Measurements from ENCODE around the gene DOCK4. TPM values are rescaled to one million over a fixed set of nuclear protein-coding genes. Genes with fewer than 3 reads are reported as not detected.

The DOCK4 gene
- polyA plus RNA-seq, 1 donor (not counting 4 experiments of a cell fraction or from before 2014, with no cell fraction given): 13.9 TPM

GRCh38 chr7:111788286-111789047 lies 417.7 kb downstream of the DOCK4 start:
- no peaks in the 10 kb centered on the region for H3K9me1 ChIP-seq (ENCODE audit: control insufficient read depth, extremely low read depth, insufficient read depth, low read length)
- no peaks in the 10 kb centered on the region for H4K20me1 ChIP-seq (ENCODE audit: control insufficient read depth, extremely low read depth, insufficient read depth, low read length)
- H3K4me2 ChIP-seq (ENCODE audit: control insufficient read depth, extremely low read depth, insufficient read depth, low read depth, low read length): no peak overlapping the region
- FAIRE-seq: no peak
- H2AFZ ChIP-seq (ENCODE audit: control insufficient read depth, low read length): no peak overlapping the region
- dilution Hi-C loops (cut with MboI; ENCODE audit: extremely low pct_ligation_motif_present, low sequenced_read_pairs): no loop called here
- H3K79me2 ChIP-seq (ENCODE audit: control insufficient read depth, insufficient read depth, low read length): no peaks in the 10 kb centered on the region
- no peak for DNase-seq (ENCODE audit: low read depth, low spot score)
- H3K4me1 ChIP-seq (ENCODE audit: control insufficient read depth, extremely low read depth, insufficient read depth, low read length): no peaks in the 10 kb centered on the region
- H3K9me3 ChIP-seq (ENCODE audit: control insufficient read depth, low read depth, low read length): no peaks in the 10 kb centered on the region
- no peak overlapping the region for H3K9ac ChIP-seq (ENCODE audit: control insufficient read depth, extremely low read depth, insufficient read depth, low read length)
- no peak for TF ChIP-seq EZH2 (IDR thresholded peaks at IDR 0.05; ENCODE audit: low read length)
- TF ChIP-seq, protein P1, sequence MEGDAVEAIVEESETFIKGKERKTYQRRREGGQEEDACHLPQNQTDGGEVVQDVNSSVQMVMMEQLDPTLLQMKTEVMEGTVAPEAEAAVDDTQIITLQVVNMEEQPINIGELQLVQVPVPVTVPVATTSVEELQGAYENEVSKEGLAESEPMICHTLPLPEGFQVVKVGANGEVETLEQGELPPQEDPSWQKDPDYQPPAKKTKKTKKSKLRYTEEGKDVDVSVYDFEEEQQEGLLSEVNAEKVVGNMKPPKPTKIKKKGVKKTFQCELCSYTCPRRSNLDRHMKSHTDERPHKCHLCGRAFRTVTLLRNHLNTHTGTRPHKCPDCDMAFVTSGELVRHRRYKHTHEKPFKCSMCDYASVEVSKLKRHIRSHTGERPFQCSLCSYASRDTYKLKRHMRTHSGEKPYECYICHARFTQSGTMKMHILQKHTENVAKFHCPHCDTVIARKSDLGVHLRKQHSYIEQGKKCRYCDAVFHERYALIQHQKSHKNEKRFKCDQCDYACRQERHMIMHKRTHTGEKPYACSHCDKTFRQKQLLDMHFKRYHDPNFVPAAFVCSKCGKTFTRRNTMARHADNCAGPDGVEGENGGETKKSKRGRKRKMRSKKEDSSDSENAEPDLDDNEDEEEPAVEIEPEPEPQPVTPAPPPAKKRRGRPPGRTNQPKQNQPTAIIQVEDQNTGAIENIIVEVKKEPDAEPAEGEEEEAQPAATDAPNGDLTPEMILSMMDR (optimal IDR thresholded peaks at IDR 0.05 in 1 of 3, IDR thresholded peaks at IDR 0.05 in 1 of 3, conservative IDR thresholded peaks at IDR 0.05 in 1 of 3; ENCODE audit: extremely low read depth in 1 of 3, insufficient read depth in 2 of 3, low read length in 3 of 3): no peak
- H3K27ac ChIP-seq (ENCODE audit: control insufficient read depth, insufficient read depth, low read length): no peak overlapping the region
- H3K36me3 ChIP-seq (ENCODE audit: control insufficient read depth in 2 of 2, extremely low read depth in 1 of 2, insufficient read depth in 2 of 2, low read length in 2 of 2): peaks cover 0 to 1% of the 10 kb centered on the region in 2 experiments
- H3K4me3 ChIP-seq (ENCODE audit: control insufficient read depth in 2 of 3, extremely low read depth in 1 of 3, insufficient read depth in 2 of 3, low read depth in 1 of 3, low read length in 3 of 3): no peak overlapping the region
- no peaks in the 10 kb centered on the region for H3K27me3 ChIP-seq (ENCODE audit: control insufficient read depth, extremely low read depth, insufficient read depth, low read length)

DNA sequence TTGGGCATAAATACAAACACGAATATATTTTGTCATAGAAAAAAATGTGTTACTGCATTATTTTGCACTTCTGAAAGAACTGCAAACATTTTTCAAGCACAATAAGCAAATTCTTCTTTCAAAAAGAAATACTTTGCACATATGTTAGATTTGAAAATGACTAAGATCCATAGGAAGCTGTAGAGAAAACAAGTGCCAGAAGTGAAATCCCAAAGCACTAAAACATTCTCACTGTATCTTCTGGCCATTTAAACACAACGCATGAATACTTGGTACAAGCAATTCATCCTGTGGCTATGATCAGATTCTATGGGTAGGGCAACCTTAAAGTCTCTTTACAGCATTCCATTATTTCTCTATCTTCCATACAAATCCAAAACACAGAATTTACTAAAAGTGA lies 418.5 kb downstream of the DOCK4 start:
- H3K4me1 ChIP-seq (ENCODE audit: control insufficient read depth, extremely low read depth, insufficient read depth, low read length): no peaks in the 10 kb centered on the region
- no peak for TF ChIP-seq EZH2 (IDR thresholded peaks at IDR 0.05; ENCODE audit: low read length)
- TF ChIP-seq, protein P1 (optimal IDR thresholded peaks at IDR 0.05 in 1 of 3, IDR thresholded peaks at IDR 0.05 in 1 of 3, conservative IDR thresholded peaks at IDR 0.05 in 1 of 3; ENCODE audit: extremely low read depth in 1 of 3, insufficient read depth in 2 of 3, low read length in 3 of 3): no peak
- H2AFZ ChIP-seq (ENCODE audit: control insufficient read depth, low read length): no peak overlapping the region
- peaks cover 0 to 1% of the 10 kb centered on the region in 2 experiments for H3K36me3 ChIP-seq (ENCODE audit: control insufficient read depth in 2 of 2, extremely low read depth in 1 of 2, insufficient read depth in 2 of 2, low read length in 2 of 2)
- no peak for DNase-seq (ENCODE audit: low read depth, low spot score)
- H3K9ac ChIP-seq (ENCODE audit: control insufficient read depth, extremely low read depth, insufficient read depth, low read length): no peak overlapping the region
- H4K20me1 ChIP-seq (ENCODE audit: control insufficient read depth, extremely low read depth, insufficient read depth, low read length): no peaks in the 10 kb centered on the region
- no peaks in the 10 kb centered on the region for H3K9me3 ChIP-seq (ENCODE audit: control insufficient read depth, low read depth, low read length)
- no peak overlapping the region for H3K4me3 ChIP-seq (ENCODE audit: control insufficient read depth in 2 of 3, extremely low read depth in 1 of 3, insufficient read depth in 2 of 3, low read depth in 1 of 3, low read length in 3 of 3)
- dilution Hi-C loops (cut with MboI; ENCODE audit: extremely low pct_ligation_motif_present, low sequenced_read_pairs): no loop called here
- no peaks in the 10 kb centered on the region for H3K9me1 ChIP-seq (ENCODE audit: control insufficient read depth, extremely low read depth, insufficient read depth, low read length)
- H3K4me2 ChIP-seq (ENCODE audit: control insufficient read depth, extremely low read depth, insufficient read depth, low read depth, low read length): no peak overlapping the region
- no peaks in the 10 kb centered on the region for H3K27me3 ChIP-seq (ENCODE audit: control insufficient read depth, extremely low read depth, insufficient read depth, low read length)
- no peaks in the 10 kb centered on the region for H3K79me2 ChIP-seq (ENCODE audit: control insufficient read depth, insufficient read depth, low read length)
- no peak overlapping the region for H3K27ac ChIP-seq (ENCODE audit: control insufficient read depth, insufficient read depth, low read length)
- FAIRE-seq: no peak
